Smooth muscle cell (in vitro differentiated cells): ENCODE results near the gene CITED2. TPM values are rescaled to one million over a fixed set of nuclear protein-coding genes. Genes with fewer than 3 reads are reported as not detected.

Source experiments
- DNase-seq: peaks from one replicate; lab custom pipeline; 2025; ENCODE audit not compliant: unreplicated experiment; lab: John Stamatoyannopoulos, UW
- H2AFZ ChIP-seq: fragments of 200-600 bp; sonication (generic); 2 replicates; pipeline ENCODE4 v1.6.0; 2016; ENCODE audit warnings: antibody characterized with exemption, low read depth, mild to moderate bottlenecking
- H3F3A ChIP-seq: fragments of 200-600 bp; sonication (generic); 2 replicates; pipeline ENCODE4 v1.6.0; 2017; ENCODE audit warnings: antibody characterized with exemption, low read depth
- H3K27ac ChIP-seq: fragments of 200-600 bp; sonication (generic); 2 replicates; pipeline ENCODE4 v1.5.1; 2016; ENCODE audit warnings: low read depth, mild to moderate bottlenecking
- H3K27me3 ChIP-seq: fragments of 200-600 bp; sonication (generic); 2 replicates; pipeline ENCODE4 v1.6.1; 2016; ENCODE audit warnings: low read depth, mild to moderate bottlenecking
- H3K36me3 ChIP-seq: fragments of 200-600 bp; sonication (generic); 2 replicates; pipeline ENCODE4 v1.5.1; 2016; ENCODE audit warnings: low read depth
- H3K4me1 ChIP-seq: fragments of 200-600 bp; sonication (generic); 2 replicates; pipeline ENCODE4 v1.5.1; 2016; ENCODE audit warnings: low read depth
- H3K4me2 ChIP-seq: fragments of 200-600 bp; sonication (generic); 2 replicates; pipeline ENCODE4 v1.6.0; 2016; ENCODE audit warnings: mild to moderate bottlenecking
- H3K4me3 ChIP-seq: fragments of 200-600 bp; sonication (generic); 2 replicates; pipeline ENCODE4 v1.5.1; 2016; ENCODE audit warnings: mild to moderate bottlenecking
- H3K79me2 ChIP-seq: fragments of 200-600 bp; sonication (generic); 2 replicates; pipeline ENCODE4 v1.6.0; 2016; ENCODE audit warnings: low read depth, mild to moderate bottlenecking
- H3K9ac ChIP-seq: fragments of 200-600 bp; sonication (generic); 2 replicates; pipeline ENCODE4 v1.6.0; 2016; ENCODE audit warnings: low read depth
- H3K9me3 ChIP-seq: fragments of 200-600 bp; sonication (generic); replicated peaks from 2 replicates; pipeline ENCODE4 v1.5.1; 2016; ENCODE audit warnings: low read depth
- H4K20me1 ChIP-seq: fragments of 200-600 bp; sonication (generic); 2 replicates; pipeline ENCODE4 v1.6.0; 2016; ENCODE audit warnings: low read depth
- CTCF ChIP-seq: fragments of 200-600 bp; sonication (generic); IDR thresholded peaks from 2 replicates; pipeline ENCODE4 v1.5.1; 2017; ENCODE audit warnings: borderline replicate concordance, mild to moderate bottlenecking, antibody characterized with exemption; ENCODE audit not compliant: insufficient read depth, poor library complexity, severe bottlenecking
- WGBS: methylation state at CpG from one replicate; pipeline ENCODE4 v1.1.7; 2016; ENCODE audit warnings: low lambda C conversion rate; 5-methylcytosine and 5-hydroxymethylcytosine counted together
- polyA plus RNA-seq: library from polyadenylated mRNA; unstranded; fragments of >200 nt; fragmentation: Nextera tagmentation; extraction: Ambion mirVana; gene quantifications from 2 replicates; pipeline ENCODE4 v1.2.1, GENCODE V29; 2016
- total RNA-seq: library from RNA; depleted of rRNA; stranded (reverse); fragments of >200 nt; gene quantifications from 2 replicates; pipeline ENCODE4 v1.2.3, GENCODE V29; 2014

The CITED2 gene
- total and polyA plus RNA-seq, 2 experiments from 2014 or later = 67.9 to 209 TPM

GRCh38 chr6:139390447-139390846 is 16.0 kb upstream of the CITED2 start:
- Histone ChIP-seq H2AFZ (no peak overlapping the region), H4K20me1 (no peaks in the 10 kb centered on the region), H3K79me2 (no peaks in the 10 kb centered on the region), H3K4me1 (no peaks in the 10 kb centered on the region), H3K9me3 (no peaks in the 10 kb centered on the region), H3K27me3 (no peaks in the 10 kb centered on the region), H3K36me3 (no peaks in the 10 kb centered on the region), H3K27ac (no peak overlapping the region), H3K4me2 (no peak overlapping the region), H3K9ac (no peak overlapping the region), H3F3A (no peaks in the 10 kb centered on the region), H3K4me3 (no peak overlapping the region)
- no peak for DNase-seq
- no peak for TF ChIP-seq CTCF
- 92% methylated on average over 2 of the region's 2 CpGs for WGBS

GRCh38 chr6:139388384-139388783 is 13.9 kb upstream of the CITED2 start:
- Histone ChIP-seq H4K20me1 (no peaks in the 10 kb centered on the region), H3K36me3 (no peaks in the 10 kb centered on the region), H3K4me2 (no peak overlapping the region), H3K4me1 (no peaks in the 10 kb centered on the region), H2AFZ (no peak overlapping the region), H3F3A (no peaks in the 10 kb centered on the region), H3K9ac (no peak overlapping the region), H3K27me3 (no peaks in the 10 kb centered on the region), H3K79me2 (no peaks in the 10 kb centered on the region), H3K4me3 (no peak overlapping the region), H3K9me3 (no peaks in the 10 kb centered on the region), H3K27ac (no peak overlapping the region)
- TF ChIP-seq CTCF = no peak
- 86% methylated on average over 2 of the region's 2 CpGs for WGBS
- no peak for DNase-seq

GRCh38 chr6:139386404-139386803 is 12.0 kb upstream of the CITED2 start:
- no peaks in the 10 kb centered on the region for H3K27me3 ChIP-seq
- H3K4me1 ChIP-seq = no peaks in the 10 kb centered on the region
- no peak overlapping the region for H2AFZ ChIP-seq
- H3K4me2 ChIP-seq = no peak overlapping the region
- TF ChIP-seq CTCF = no peak
- H3K9me3 ChIP-seq = no peaks in the 10 kb centered on the region
- no peak overlapping the region for H3K4me3 ChIP-seq
- H3K79me2 ChIP-seq = no peaks in the 10 kb centered on the region
- no peaks in the 10 kb centered on the region for H4K20me1 ChIP-seq
- no peak overlapping the region for H3K27ac ChIP-seq
- no peak for DNase-seq
- H3F3A ChIP-seq = no peaks in the 10 kb centered on the region
- H3K36me3 ChIP-seq = no peaks in the 10 kb centered on the region
- no peak overlapping the region for H3K9ac ChIP-seq
- 46% methylated on average over 3 of the region's 3 CpGs for WGBS

- Histone ChIP-seq H3K27me3 (no peaks in the 10 kb centered on the region), H3K9ac (no peak overlapping the region), H2AFZ (no peak overlapping the region), H3K9me3 (no peaks in the 10 kb centered on the region), H4K20me1 (no peaks in the 10 kb centered on the region), H3K79me2 (no peaks in the 10 kb centered on the region), H3K36me3 (no peaks in the 10 kb centered on the region), H3F3A (peaks cover 5% of the 10 kb centered on the region), H3K4me3 (no peak overlapping the region), H3K4me2 (no peak overlapping the region), H3K4me1 (peaks cover 8% of the 10 kb centered on the region), H3K27ac (no peak overlapping the region)
- no peak for TF ChIP-seq CTCF
- DNase-seq = no peak
- 74% methylated on average over 6 of the region's 6 CpGs for WGBS
Measured at GRCh38 chr6:139381216-139381865, 6.9 kb upstream of the CITED2 start.
